ENCODE measurements around the gene TEAD4. TPM values are rescaled to one million over a fixed set of nuclear protein-coding genes. Genes with fewer than 3 reads are reported as not detected.

TEAD4 gene
- total and polyA plus RNA-seq, 4 donors = 0.79 to 3.8 (median 2.8) TPM

DNA sequence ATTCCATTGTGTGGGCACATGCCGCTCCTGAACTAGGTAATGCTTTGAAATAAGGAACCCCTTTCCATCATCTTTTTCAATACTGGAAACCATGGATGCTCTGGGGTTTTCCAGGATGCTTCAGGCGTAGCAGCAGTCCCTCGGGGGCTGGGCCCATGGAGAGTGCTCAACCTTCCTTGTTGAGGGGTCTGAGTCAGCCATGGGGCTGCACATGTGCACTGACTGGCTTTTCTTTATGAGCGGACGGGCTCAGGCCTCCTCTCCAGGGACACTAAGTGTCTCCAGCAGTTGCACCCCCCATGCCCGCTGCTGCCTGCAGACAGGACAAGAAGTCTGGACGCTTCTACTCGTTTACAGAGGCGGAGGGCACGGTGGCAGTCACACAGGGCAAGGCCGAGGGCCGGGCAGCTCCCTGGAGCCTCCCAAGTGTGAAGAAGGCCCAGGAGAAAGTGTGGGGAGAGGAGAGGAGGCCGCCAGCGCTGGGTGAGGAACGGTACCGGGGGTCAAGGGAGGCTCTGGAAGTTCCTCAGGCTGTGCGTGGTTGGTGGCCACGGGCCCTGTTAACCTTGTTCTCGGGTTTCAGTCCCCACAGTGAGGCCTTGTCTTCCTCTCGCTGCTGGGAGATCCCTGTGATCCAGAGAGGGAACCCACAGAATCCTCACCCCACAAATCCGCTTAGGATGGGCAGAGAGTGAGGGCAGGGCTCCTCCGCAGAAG lies 51.2 kb downstream of the TEAD4 start:
- Histone ChIP-seq H3K36me3 (ENCODE audit: control insufficient read depth in 4 of 4, insufficient read depth in 3 of 4, low read depth in 1 of 4, low read length in 3 of 4) (peaks cover 0 to 2% (median 0%) of the 10 kb centered on the region in 4 donors), H3K27ac (ENCODE audit: low read depth in 1 of 2, low read length in 2 of 2) (no peak overlapping the region), H3K9me3 (ENCODE audit: control insufficient read depth in 4 of 4, low read length in 3 of 4) (no peaks in the 10 kb centered on the region), H3K4me1 (ENCODE audit: control insufficient read depth in 4 of 4, insufficient read depth in 4 of 4, low read length in 3 of 4) (no peaks in the 10 kb centered on the region), H3K9ac (ENCODE audit: low read depth in 1 of 2, low read length in 2 of 2) (no peak overlapping the region), H3K27me3 (ENCODE audit: control insufficient read depth in 4 of 4, insufficient read depth in 4 of 4, low read length in 3 of 4) (no peaks in the 10 kb centered on the region), H3K4me3 (ENCODE audit: low read depth in 1 of 3, low read length in 3 of 3) (no peak overlapping the region)
- WGBS = 94% methylated on average over 22 of the region's 22 CpGs
- DNase-seq (ENCODE audit: low spot score) = no peak
- no peak for TF ChIP-seq JUND (IDR thresholded peaks at IDR 0.05)
- TF ChIP-seq, protein P1, sequence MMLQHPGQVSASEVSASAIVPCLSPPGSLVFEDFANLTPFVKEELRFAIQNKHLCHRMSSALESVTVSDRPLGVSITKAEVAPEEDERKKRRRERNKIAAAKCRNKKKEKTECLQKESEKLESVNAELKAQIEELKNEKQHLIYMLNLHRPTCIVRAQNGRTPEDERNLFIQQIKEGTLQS (IDR thresholded peaks at IDR 0.05) = no peak
- no peak for TF ChIP-seq TAF1 (conservative IDR thresholded peaks at IDR 0.05)
- TF ChIP-seq SP1 (IDR thresholded peaks at IDR 0.05) = no peak
- TF ChIP-seq RAD21 (IDR thresholded peaks at IDR 0.05) = no peak
- no peak for TF ChIP-seq HNF4G (IDR thresholded peaks at IDR 0.05)
- no peak for TF ChIP-seq FOXA1 (IDR thresholded peaks at IDR 0.05)
- no peak for TF ChIP-seq GABPA (IDR thresholded peaks at IDR 0.05 in 1 of 2, conservative IDR thresholded peaks at IDR 0.05 in 1 of 2)
- no peak for TF ChIP-seq RXRA (IDR thresholded peaks at IDR 0.05)

DNA sequence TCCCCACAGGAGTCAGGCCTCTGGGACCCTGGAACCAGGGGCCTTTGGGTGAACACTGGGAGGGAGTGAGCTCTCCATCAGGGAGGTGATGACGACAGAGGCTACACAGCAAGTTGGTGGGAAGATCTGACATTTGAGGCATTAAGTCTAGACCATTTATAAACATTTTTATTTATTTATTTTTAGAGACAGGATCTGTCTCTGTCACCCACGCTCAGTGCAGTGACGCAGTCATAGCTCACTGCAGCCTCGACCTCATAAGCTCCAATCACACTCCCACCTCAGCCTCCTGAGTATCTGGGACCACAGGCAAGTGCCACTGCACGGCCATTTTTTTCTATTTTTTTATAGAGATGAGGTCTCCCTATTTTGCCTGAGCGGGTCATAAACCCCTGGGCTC lies 53.6 kb downstream of the TEAD4 start:
- TF ChIP-seq HNF4G (IDR thresholded peaks at IDR 0.05) = no peak
- TF ChIP-seq, protein P2, sequence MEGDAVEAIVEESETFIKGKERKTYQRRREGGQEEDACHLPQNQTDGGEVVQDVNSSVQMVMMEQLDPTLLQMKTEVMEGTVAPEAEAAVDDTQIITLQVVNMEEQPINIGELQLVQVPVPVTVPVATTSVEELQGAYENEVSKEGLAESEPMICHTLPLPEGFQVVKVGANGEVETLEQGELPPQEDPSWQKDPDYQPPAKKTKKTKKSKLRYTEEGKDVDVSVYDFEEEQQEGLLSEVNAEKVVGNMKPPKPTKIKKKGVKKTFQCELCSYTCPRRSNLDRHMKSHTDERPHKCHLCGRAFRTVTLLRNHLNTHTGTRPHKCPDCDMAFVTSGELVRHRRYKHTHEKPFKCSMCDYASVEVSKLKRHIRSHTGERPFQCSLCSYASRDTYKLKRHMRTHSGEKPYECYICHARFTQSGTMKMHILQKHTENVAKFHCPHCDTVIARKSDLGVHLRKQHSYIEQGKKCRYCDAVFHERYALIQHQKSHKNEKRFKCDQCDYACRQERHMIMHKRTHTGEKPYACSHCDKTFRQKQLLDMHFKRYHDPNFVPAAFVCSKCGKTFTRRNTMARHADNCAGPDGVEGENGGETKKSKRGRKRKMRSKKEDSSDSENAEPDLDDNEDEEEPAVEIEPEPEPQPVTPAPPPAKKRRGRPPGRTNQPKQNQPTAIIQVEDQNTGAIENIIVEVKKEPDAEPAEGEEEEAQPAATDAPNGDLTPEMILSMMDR (IDR thresholded peaks at IDR 0.05; ENCODE audit: low read depth, low read length, missing input control) = no peak
- TF ChIP-seq RXRA (IDR thresholded peaks at IDR 0.05) = no peak
- no peak for TF ChIP-seq FOXA1 (IDR thresholded peaks at IDR 0.05)
- no peak for TF ChIP-seq SP1 (IDR thresholded peaks at IDR 0.05)
- TF ChIP-seq FOXA2 (IDR thresholded peaks at IDR 0.05) = no peak
- TF ChIP-seq MAX (IDR thresholded peaks at IDR 0.05) = no peak
- TF ChIP-seq GABPA (IDR thresholded peaks at IDR 0.05 in 1 of 2, conservative IDR thresholded peaks at IDR 0.05 in 1 of 2) = no peak
- no peak for TF ChIP-seq TAF1 (conservative IDR thresholded peaks at IDR 0.05)
- TF ChIP-seq, protein P3, sequence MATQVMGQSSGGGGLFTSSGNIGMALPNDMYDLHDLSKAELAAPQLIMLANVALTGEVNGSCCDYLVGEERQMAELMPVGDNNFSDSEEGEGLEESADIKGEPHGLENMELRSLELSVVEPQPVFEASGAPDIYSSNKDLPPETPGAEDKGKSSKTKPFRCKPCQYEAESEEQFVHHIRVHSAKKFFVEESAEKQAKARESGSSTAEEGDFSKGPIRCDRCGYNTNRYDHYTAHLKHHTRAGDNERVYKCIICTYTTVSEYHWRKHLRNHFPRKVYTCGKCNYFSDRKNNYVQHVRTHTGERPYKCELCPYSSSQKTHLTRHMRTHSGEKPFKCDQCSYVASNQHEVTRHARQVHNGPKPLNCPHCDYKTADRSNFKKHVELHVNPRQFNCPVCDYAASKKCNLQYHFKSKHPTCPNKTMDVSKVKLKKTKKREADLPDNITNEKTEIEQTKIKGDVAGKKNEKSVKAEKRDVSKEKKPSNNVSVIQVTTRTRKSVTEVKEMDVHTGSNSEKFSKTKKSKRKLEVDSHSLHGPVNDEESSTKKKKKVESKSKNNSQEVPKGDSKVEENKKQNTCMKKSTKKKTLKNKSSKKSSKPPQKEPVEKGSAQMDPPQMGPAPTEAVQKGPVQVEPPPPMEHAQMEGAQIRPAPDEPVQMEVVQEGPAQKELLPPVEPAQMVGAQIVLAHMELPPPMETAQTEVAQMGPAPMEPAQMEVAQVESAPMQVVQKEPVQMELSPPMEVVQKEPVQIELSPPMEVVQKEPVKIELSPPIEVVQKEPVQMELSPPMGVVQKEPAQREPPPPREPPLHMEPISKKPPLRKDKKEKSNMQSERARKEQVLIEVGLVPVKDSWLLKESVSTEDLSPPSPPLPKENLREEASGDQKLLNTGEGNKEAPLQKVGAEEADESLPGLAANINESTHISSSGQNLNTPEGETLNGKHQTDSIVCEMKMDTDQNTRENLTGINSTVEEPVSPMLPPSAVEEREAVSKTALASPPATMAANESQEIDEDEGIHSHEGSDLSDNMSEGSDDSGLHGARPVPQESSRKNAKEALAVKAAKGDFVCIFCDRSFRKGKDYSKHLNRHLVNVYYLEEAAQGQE (IDR thresholded peaks at IDR 0.05) = no peak
- no peak for TF ChIP-seq HNF4A (conservative IDR thresholded peaks at IDR 0.05)
- TF ChIP-seq JUND (IDR thresholded peaks at IDR 0.05) = no peak
- TF ChIP-seq RAD21 (IDR thresholded peaks at IDR 0.05) = no peak
- TF ChIP-seq, protein P1 (IDR thresholded peaks at IDR 0.05) = no peak
- no peak for TF ChIP-seq YY1 (IDR thresholded peaks at IDR 0.05)

More for the DNA sequence above, 53.6 kb downstream of the TEAD4 start:
- Histone ChIP-seq H3K9me3 (ENCODE audit: control insufficient read depth in 4 of 4, low read length in 3 of 4) (no peaks in the 10 kb centered on the region), H3K27me3 (ENCODE audit: control insufficient read depth in 4 of 4, insufficient read depth in 4 of 4, low read length in 3 of 4) (no peaks in the 10 kb centered on the region), H3K4me1 (ENCODE audit: control insufficient read depth in 4 of 4, insufficient read depth in 4 of 4, low read length in 3 of 4) (no peaks in the 10 kb centered on the region), H3K4me3 (ENCODE audit: low read depth in 1 of 3, low read length in 3 of 3) (no peak overlapping the region), H3K27ac (ENCODE audit: low read depth in 1 of 2, low read length in 2 of 2) (no peak overlapping the region), H3K36me3 (ENCODE audit: control insufficient read depth in 4 of 4, insufficient read depth in 3 of 4, low read depth in 1 of 4, low read length in 3 of 4) (peaks cover 0 to 2% (median 0%) of the 10 kb centered on the region in 4 donors), H3K9ac (ENCODE audit: low read depth in 1 of 2, low read length in 2 of 2) (no peak overlapping the region)
- WGBS = 93% methylated on average over 6 of the region's 6 CpGs
- no peak for DNase-seq (ENCODE audit: low spot score)

Measured in liver (tissue), 9 donors.